Stimulated activated CD8-positive, alpha-beta memory T cell treated with anti-CD3 and anti-CD28 coated beads, Interleukin-15, amount 100 ng/mL, for 4 hours (primary cell): ENCODE measurements around the gene SPINT2.

Experiments used
- DNase-seq, 2 donors: peaks; one replicate each; pipeline ENCODE4 v3.0.0-alpha.2; 2020; ENCODE audit warnings: low read depth in 2 of 2

Gene SPINT2

GRCh38 chr19:38294090-38294489, 29.7 kb downstream of the SPINT2 start:
- no peak for DNase-seq

GRCh38 chr19:38298821-38299680, 34.7 kb downstream of the SPINT2 start:
- DNase-seq, result no peak

GRCh38 chr19:38303517-38304351, 39.4 kb downstream of the SPINT2 start, which contains the start of gene C19orf33:
TSS of gene C19orf33 (plus strand) at chr19:38304251. CDS start at chr19:38304262, 11 bp downstream.
- no peak for DNase-seq

- no peak for DNase-seq
Observed at GRCh38 chr19:38304352-38304865, 40.0 kb downstream of the SPINT2 start.

GRCh38 chr19:38304866-38305429, 40.6 kb downstream of the SPINT2 start:
- DNase-seq, result no peak

GRCh38 chr19:38306236-38306635, 41.9 kb downstream of the SPINT2 start:
- DNase-seq, result no peak

- no peak for DNase-seq
Observed at GRCh38 chr19:38307076-38307475, 42.7 kb downstream of the SPINT2 start.

GRCh38 chr19:38307597-38307996, 43.2 kb downstream of the SPINT2 start:
- no peak for DNase-seq

GRCh38 chr19:38308006-38308766, 43.8 kb downstream of the SPINT2 start:
- no peak for DNase-seq

GRCh38 chr19:38308926-38309614, 44.7 kb downstream of the SPINT2 start:
- no peak for DNase-seq

- DNase-seq, result no peak
Observed at GRCh38 chr19:38309615-38310278, 45.4 kb downstream of the SPINT2 start.

GRCh38 chr19:38310279-38310670, 45.9 kb downstream of the SPINT2 start:
- no peak for DNase-seq

GRCh38 chr19:38310986-38311385, 46.6 kb downstream of the SPINT2 start:
- no peak for DNase-seq

- DNase-seq, result peak; percentile 86 to 90
Observed at GRCh38 chr19:38315657-38316476, 51.5 kb downstream of the SPINT2 start, which contains the start of gene YIF1B. TSS of gene YIF1B (minus strand) at chr19:38315947. CDS start at chr19:38315917, 30 bp downstream.

- no peak for DNase-seq
Observed at GRCh38 chr19:38316477-38317067, 52.2 kb downstream of the SPINT2 start.

GRCh38 chr19:38317104-38317612, 52.8 kb downstream of the SPINT2 start:
- DNase-seq, result no peak

GRCh38 chr19:38318660-38319059, 54.3 kb downstream of the SPINT2 start:
- no peak for DNase-seq

- DNase-seq, result peak; percentile 30 to 50
Observed at GRCh38 chr19:38319421-38320258, 55.3 kb downstream of the SPINT2 start, which contains the start of gene KCNK6. TSS of gene KCNK6 (plus strand) at chr19:38319845. CDS start at chr19:38319951, 106 bp downstream.
